SHP77 (cell line): ENCODE results near the gene PCP4L1.
"Not testable (repeated sequence)": the region's sequence is repeated elsewhere in the genome, so short reads cannot be mapped to it uniquely, and the experiment has no call there.

ENCODE experiments used
- DNase-seq, 2 experiments: peaks; one replicate each; lab custom pipeline; 2025; lab: John Stamatoyannopoulos, UW

The PCP4L1 gene

DNA sequence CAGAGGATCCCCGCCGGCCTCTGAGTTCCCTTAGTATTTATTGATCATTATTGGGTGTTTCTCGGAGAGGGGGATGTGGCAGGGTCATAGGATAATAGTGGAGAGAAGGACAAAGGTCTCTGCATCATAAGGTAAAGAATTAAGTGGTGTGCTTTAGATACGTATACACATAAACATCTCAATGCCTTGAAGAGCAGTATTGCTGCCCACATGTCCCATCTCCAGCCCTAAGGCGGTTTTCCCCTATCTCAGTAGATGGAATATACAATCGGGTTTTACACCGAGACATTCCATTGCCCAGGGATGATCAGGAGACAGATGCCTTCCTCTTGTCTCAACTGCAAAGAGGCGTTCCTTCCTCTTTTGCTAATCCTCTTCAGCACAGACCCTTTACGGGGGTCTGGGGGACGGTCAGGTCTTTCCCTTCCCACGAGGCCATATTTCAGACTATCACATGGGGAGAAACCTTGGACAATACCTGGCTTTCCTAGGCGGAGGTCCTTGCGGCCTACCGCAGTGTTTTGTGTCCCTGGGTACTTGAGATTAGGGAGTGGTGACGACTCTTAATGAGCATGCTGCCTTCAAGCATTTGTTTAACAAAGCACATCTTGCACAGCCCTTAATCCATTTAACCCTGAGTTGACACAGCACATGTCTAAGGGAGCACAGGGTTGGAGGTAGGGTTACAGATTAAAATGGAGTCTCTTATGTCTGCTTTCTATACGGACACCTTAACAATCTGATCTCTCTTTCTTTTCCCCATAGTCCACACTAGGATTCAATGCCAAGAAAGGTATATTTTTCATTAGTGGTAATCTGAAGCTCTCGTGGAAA lies 57.5 kb downstream of the PCP4L1 start:
- not testable (repeated sequence) for DNase-seq

DNA sequence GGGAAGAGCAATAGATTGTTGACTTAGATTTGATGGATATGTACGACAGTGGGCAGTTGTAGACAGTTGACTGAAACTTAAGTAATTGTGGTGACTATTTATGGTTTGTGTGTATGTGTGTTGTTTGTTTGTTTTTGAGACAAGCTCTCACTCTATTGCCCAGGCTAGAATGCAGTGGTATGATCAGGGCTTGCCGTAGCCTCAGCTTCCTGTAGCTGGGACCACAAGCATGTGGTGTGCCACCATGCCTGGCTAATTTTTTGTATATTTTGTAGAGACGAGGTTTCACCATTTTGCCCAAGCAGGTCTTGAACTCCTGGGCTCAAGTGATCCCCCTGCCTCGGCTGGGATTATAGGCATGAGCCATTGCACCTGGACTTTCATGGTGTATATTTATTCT lies 65.5 kb downstream of the PCP4L1 start:
- no peak for DNase-seq

DNA sequence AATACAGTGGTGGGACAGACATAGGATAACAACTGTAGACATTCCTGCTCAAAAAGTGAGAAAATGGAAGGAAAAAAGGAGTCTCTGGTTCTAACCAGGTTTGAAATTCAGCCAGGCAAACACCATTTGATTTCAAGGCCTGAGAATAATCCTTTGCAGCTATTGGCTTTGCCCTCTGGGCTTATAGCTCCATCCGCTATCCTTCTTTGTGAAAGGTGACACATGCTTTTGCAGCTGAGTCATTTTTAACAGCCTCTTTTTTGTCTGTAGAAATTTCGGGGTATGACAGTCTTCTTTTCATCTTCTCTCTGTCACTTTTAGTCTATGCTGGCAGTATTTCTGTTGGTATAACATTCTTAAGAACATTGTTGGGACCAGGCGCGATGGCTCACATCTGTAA lies 71.8 kb downstream of the PCP4L1 start:
- DNase-seq, result no peak

DNA sequence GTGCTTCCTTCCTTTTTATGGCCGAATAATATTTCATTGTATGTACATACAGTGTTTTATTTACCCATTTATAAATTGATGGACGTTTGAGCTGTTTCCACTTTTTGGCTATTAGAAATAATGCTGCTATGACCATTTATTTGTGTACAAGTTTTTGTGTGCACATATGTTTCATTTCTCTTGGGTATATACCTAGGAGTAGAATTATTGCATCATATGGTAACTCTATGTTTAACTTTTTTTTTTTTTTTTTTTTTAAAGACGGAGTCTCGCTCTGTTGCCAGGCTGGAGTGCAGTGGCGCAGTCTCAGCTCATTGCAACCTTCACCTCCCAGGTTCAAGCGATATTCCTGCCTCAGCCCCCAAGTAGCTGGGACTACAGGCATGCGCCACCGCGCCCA lies 74.6 kb downstream of the PCP4L1 start:
- DNase-seq, result no peak
